ENCODE measurements around the gene SYNGR3. TPM values are rescaled to one million over a fixed set of nuclear protein-coding genes. Genes with fewer than 3 reads are reported as not detected.

The SYNGR3 gene
- total RNA-seq, 1 experiment from 2014 or later, result 11.9 TPM

GRCh38 chr16:2003827-2004641 is 14.3 kb downstream of the SYNGR3 start:
- no peak overlapping the region for H4K91ac ChIP-seq (ENCODE audit: insufficient read length, low read depth, low read length)
- no peak overlapping the region for H3K9ac ChIP-seq (ENCODE audit: extremely low read depth, insufficient read length, low read length)
- no peak overlapping the region for H2BK12ac ChIP-seq (ENCODE audit: insufficient read length, low read depth, low read length)

More at GRCh38 chr16:2003827-2004641, 14.3 kb downstream of the SYNGR3 start:
- no peak overlapping the region for H3K27ac ChIP-seq (ENCODE audit: insufficient read length, low read depth, low read length)
- H3K4me1 ChIP-seq (ENCODE audit: insufficient read depth, low read length), result peaks cover 2% of the 10 kb centered on the region; the same call in 1 of the 2 replicates
- no peak overlapping the region for H3K4me2 ChIP-seq (ENCODE audit: insufficient read depth, insufficient read length, low read length)
- Mint-ChIP-seq H3K9me3 (no peaks in the 10 kb centered on the region; a peak in 1 of 5 replicates), H3K4me1 (peaks cover 18 to 30% of the 10 kb centered on the region in 2 experiments), H3K36me3 (ENCODE audit: insufficient read depth in 1 of 3, low read depth in 3 of 3) (peaks cover 18 to 40% (median 40%) of the 10 kb centered on the region in 3 experiments), H3K27me3 (ENCODE audit: low read depth) (no peaks in the 10 kb centered on the region), H3K4me3 (peak overlapping the region in 1 of 2 experiments; percentile 55; a peak in 1 of 5 replicates), H3K27ac (peak overlapping the region in 1 of 3 experiments; percentile 28; a peak in 2 of 7 replicates)
- H4K8ac ChIP-seq (replicated peaks; ENCODE audit: insufficient read length, low read depth, low read length), result no peak overlapping the region
- no peaks in the 10 kb centered on the region for H3K27me3 ChIP-seq (ENCODE audit: insufficient read depth, low read length)
- 0 out of 2 replicates have a peak overlapping the region, but pooled peaks have one; percentile 5 for H3K14ac ChIP-seq (ENCODE audit: insufficient read depth, low read length)
- WGBS (ENCODE audit: extremely low coverage, insufficient read length, low lambda C conversion rate), result no CpG with 5 or more reads among the region's 36 CpGs
- H3K79me2 ChIP-seq (ENCODE audit: insufficient read depth, low read length), result peaks cover 26% of the 10 kb centered on the region; the same call in 1 of the 2 replicates
- H3K4ac ChIP-seq (ENCODE audit: low read depth, low read length), result no peak overlapping the region
- H4K5ac ChIP-seq (ENCODE audit: insufficient read length, low read depth, low read length), result no peak overlapping the region
- H3K79me1 ChIP-seq (ENCODE audit: insufficient read depth, low read depth, low read length, poor library complexity, severe bottlenecking), result peaks cover 24% of the 10 kb centered on the region
- H3K56ac ChIP-seq (ENCODE audit: insufficient read length, low read depth, low read length), result no peak overlapping the region
- H3K18ac ChIP-seq (ENCODE audit: insufficient read length, low read depth, low read length), result peak overlapping the region; percentile 11
- peak; percentile 97 for DNase-seq
- H3T11ph ChIP-seq (ENCODE audit: low read length), result no peak overlapping the region
- no peak overlapping the region for H2BK15ac ChIP-seq (ENCODE audit: low read depth, low read length)
- H2AK5ac ChIP-seq (ENCODE audit: insufficient read length, low read length), result no peak overlapping the region
- H2BK120ac ChIP-seq (ENCODE audit: low read depth, low read length, poor library complexity, severe bottlenecking), result no peak overlapping the region
- H2BK5ac ChIP-seq (ENCODE audit: insufficient read length, low read length), result no peak overlapping the region
- no peaks in the 10 kb centered on the region for H3K9me3 ChIP-seq (ENCODE audit: control insufficient read depth, low read depth, low read length)
- no peaks in the 10 kb centered on the region for H4K20me1 ChIP-seq (ENCODE audit: control insufficient read depth, insufficient read depth, insufficient read length)
- H2AFZ ChIP-seq (ENCODE audit: low read length), result no peak overlapping the region
- no peak overlapping the region for H3K23ac ChIP-seq (ENCODE audit: insufficient read length, low read depth, low read length)
- H3K23me2 ChIP-seq (ENCODE audit: insufficient read length, low read depth, low read length, poor library complexity, severe bottlenecking), result peaks cover 6% of the 10 kb centered on the region
- TF ChIP-seq, protein P1, sequence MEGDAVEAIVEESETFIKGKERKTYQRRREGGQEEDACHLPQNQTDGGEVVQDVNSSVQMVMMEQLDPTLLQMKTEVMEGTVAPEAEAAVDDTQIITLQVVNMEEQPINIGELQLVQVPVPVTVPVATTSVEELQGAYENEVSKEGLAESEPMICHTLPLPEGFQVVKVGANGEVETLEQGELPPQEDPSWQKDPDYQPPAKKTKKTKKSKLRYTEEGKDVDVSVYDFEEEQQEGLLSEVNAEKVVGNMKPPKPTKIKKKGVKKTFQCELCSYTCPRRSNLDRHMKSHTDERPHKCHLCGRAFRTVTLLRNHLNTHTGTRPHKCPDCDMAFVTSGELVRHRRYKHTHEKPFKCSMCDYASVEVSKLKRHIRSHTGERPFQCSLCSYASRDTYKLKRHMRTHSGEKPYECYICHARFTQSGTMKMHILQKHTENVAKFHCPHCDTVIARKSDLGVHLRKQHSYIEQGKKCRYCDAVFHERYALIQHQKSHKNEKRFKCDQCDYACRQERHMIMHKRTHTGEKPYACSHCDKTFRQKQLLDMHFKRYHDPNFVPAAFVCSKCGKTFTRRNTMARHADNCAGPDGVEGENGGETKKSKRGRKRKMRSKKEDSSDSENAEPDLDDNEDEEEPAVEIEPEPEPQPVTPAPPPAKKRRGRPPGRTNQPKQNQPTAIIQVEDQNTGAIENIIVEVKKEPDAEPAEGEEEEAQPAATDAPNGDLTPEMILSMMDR (conservative IDR thresholded peaks at IDR 0.05), result peak; percentile 99
- no peak overlapping the region for H2BK20ac ChIP-seq (ENCODE audit: low read depth, low read length, poor library complexity, severe bottlenecking)
